Measurements from ENCODE around the gene FKBP3.
"Not testable (repeated sequence)": the region's sequence is repeated elsewhere in the genome, so short reads cannot be mapped to it uniquely, and the experiment has no call there.

- TF ChIP-seq POLR2A, CTCF (IDR thresholded peaks at IDR 0.05): not testable (repeated sequence)
Observed at GRCh38 chr14:45142083-45142482, 7.8 kb upstream of the FKBP3 start.
